ENCODE results near the gene TPCN1. TPM values are rescaled to one million over a fixed set of nuclear protein-coding genes. Genes with fewer than 3 reads are reported as not detected.

Gene TPCN1
- total and polyA plus RNA-seq, 2 of the 8 experiments (the other 6 are each of a cell fraction or from before 2014, with no cell fraction given): 14.9 to 21.4 TPM

GRCh38 chr12:113184098-113184899 lies 37.0 kb upstream of the TPCN1 start:
- DNase-seq (ENCODE audit: low read depth in 1 of 2, low spot score in 2 of 2) (no peak), FAIRE-seq (no peak)
- Histone ChIP-seq H3K4me1 (replicated peaks in 1 of 4; ENCODE audit: control insufficient read depth in 3 of 4, insufficient read depth in 4 of 4, low read length in 3 of 4) (peaks cover 0 to 6% (median 3%) of the 10 kb centered on the region in 4 experiments; a peak in 4 of 7 replicates), H3K36me3 (ENCODE audit: control insufficient read depth in 2 of 4, insufficient read depth in 4 of 4, low read length in 3 of 4) (peaks cover 3 to 20% (median 12%) of the 10 kb centered on the region in 4 experiments; a peak in 7 of 8 replicates), H3K23me2 (ENCODE audit: low read depth, low read length) (peaks cover 7% of the 10 kb centered on the region; the same call in 1 of the 2 replicates), H3K79me2 (ENCODE audit: control insufficient read depth in 1 of 2, insufficient read depth in 2 of 2, low read length in 2 of 2) (peaks cover 9 to 46% of the 10 kb centered on the region in 2 experiments; a peak in 3 of 4 replicates), H4K91ac (replicated peaks; ENCODE audit: insufficient read length, low read length) (no peak overlapping the region), H3K56ac (replicated peaks; ENCODE audit: insufficient read length, low read depth, low read length) (no peak overlapping the region), H3K14ac (ENCODE audit: insufficient read length) (no peak overlapping the region), H3K79me1 (ENCODE audit: low read depth, low read length) (peaks cover 13% of the 10 kb centered on the region), H3K27ac (ENCODE audit: low read depth, low read length) (no peak overlapping the region), H2BK20ac (ENCODE audit: low read length) (no peak overlapping the region), H2BK120ac (replicated peaks; ENCODE audit: low read depth, low read length) (no peak overlapping the region), H3K23ac (ENCODE audit: insufficient read length) (no peak overlapping the region), H4K20me1 (replicated peaks in 1 of 2; ENCODE audit: control insufficient read depth in 1 of 2, insufficient read depth in 2 of 2, low read length in 2 of 2) (peaks cover 2 to 13% of the 10 kb centered on the region in 2 experiments), H2BK5ac (ENCODE audit: low read depth, low read length) (no peak overlapping the region), H3K4me2 (ENCODE audit: insufficient read depth in 1 of 2, low read depth in 2 of 2, low read length in 2 of 2) (peak overlapping the region; percentile 63 to 72), H3K4ac (replicated peaks; ENCODE audit: insufficient read length, low read depth, low read length) (no peak overlapping the region), H3K27me3 (replicated peaks in 1 of 4; ENCODE audit: control insufficient read depth in 3 of 4, extremely low read depth in 1 of 4, insufficient read depth in 3 of 4, low read length in 3 of 4) (no peaks in the 10 kb centered on the region), H4K8ac (ENCODE audit: extremely low read depth, insufficient read depth, low read length) (0 out of 2 replicates have a peak overlapping the region, but pooled peaks have one; percentile 43), H2BK15ac (ENCODE audit: low read length) (no peak overlapping the region), H3K9ac (replicated peaks in 1 of 4; ENCODE audit: extremely low read depth in 1 of 4, low read depth in 3 of 4, low read length in 3 of 4) (no peak overlapping the region; a peak in 1 of 7 replicates), H2AK5ac (ENCODE audit: low read depth, low read length) (no peak overlapping the region), H3K4me3 (ENCODE audit: extremely low read depth in 1 of 4, insufficient read depth in 2 of 4, low read depth in 3 of 4, low read length in 4 of 4) (peak overlapping the region; percentile 75 to 90 (median 80)), H3K9me3 (ENCODE audit: insufficient read depth in 2 of 2, low read depth in 1 of 2, low read length in 1 of 2) (no peaks in the 10 kb centered on the region), H2AFZ (ENCODE audit: low read length) (no peak overlapping the region), H3K18ac (ENCODE audit: extremely low read depth, low read length) (no peak overlapping the region), H4K5ac (ENCODE audit: insufficient read length, low read depth, low read length) (no peak overlapping the region), H2BK12ac (ENCODE audit: low read depth, low read length) (no peak overlapping the region)
- TF ChIP-seq MAFK (IDR thresholded peaks at IDR 0.05; ENCODE audit: low read depth, low read length) (no peak), SIRT6 (IDR thresholded peaks at IDR 0.05; ENCODE audit: low read length) (no peak), SP2 (IDR thresholded peaks at IDR 0.05; ENCODE audit: low read length) (no peak), TCF12 (IDR thresholded peaks at IDR 0.05; ENCODE audit: low read depth, low read length) (no peak), ATF3 (IDR thresholded peaks at IDR 0.05; ENCODE audit: insufficient read depth, low read depth, low read length) (no peak), SUZ12 (IDR thresholded peaks at IDR 0.05; ENCODE audit: low read length) (no peak), CTBP2 (IDR thresholded peaks at IDR 0.05; ENCODE audit: borderline replicate concordance, insufficient read depth, insufficient read length, low read length) (no peak), RBBP5 (IDR thresholded peaks at IDR 0.05; ENCODE audit: borderline replicate concordance, low read depth, low read length) (no peak), SIN3A (conservative IDR thresholded peaks at IDR 0.05 in 1 of 2, IDR thresholded peaks at IDR 0.05 in 1 of 2; ENCODE audit: low read depth in 1 of 2, low read length in 2 of 2) (no peak), JUN (IDR thresholded peaks at IDR 0.05; ENCODE audit: low read depth, low read length) (no peak), MAX (IDR thresholded peaks at IDR 0.05) (no peak)
- WGBS, 2 experiments (ENCODE audit: extremely low coverage in 1 of 2, insufficient coverage in 1 of 2, insufficient read length in 1 of 2, insufficient replicate concordance in 2 of 2, low coverage in 1 of 2, low lambda C conversion rate in 2 of 2, missing lambda C conversion rate in 1 of 2): 50% methylated on average over 26 of the region's 26 CpGs; no CpG with 5 or more reads in 1 of the 2 experiments
- ChIA-PET POLR2A (ENCODE audit: partially characterized antibody) (interaction anchor here (0.7 to 5.1 kb wide), 9 partner anchors 10 to 145 kb away, joined by 3 to 30 read pairs (median 4); partner anchors contain the start of gene TPCN1), CTCF (ENCODE audit: partially characterized antibody) (interaction anchor here (0.9 to 2.4 kb wide), 5 partner anchors 9 to 241 kb away, joined by 3 to 12 read pairs (median 3); no protein-coding TSS in a partner anchor)

Measured in H1 (cell line).